Middle frontal gyrus (tissue), 1 donor: ENCODE data around the gene MTM1.

Experiments used
- DNase-seq: peaks from one replicate; pipeline ENCODE4 v3.0.0-alpha.2; 2015; ENCODE audit warnings: low spot score; ENCODE audit errors: extremely low spot score

Gene MTM1

GRCh38 chrX:150704030-150704613 is 135.7 kb downstream of the MTM1 start:
- DNase-seq, result no peak

- DNase-seq, result no peak
Measured at GRCh38 chrX:150712619-150713018, 144.2 kb downstream of the MTM1 start.

- DNase-seq, result no peak
Measured at GRCh38 chrX:150715184-150715583, 146.8 kb downstream of the MTM1 start.

GRCh38 chrX:150719621-150720020 is 151.2 kb downstream of the MTM1 start:
- DNase-seq, result no peak
